ENCODE results near the gene HSD3B7.

Gene HSD3B7

GRCh38 chr16:31000671-31001382, 15.8 kb downstream of the HSD3B7 start:
- Histone ChIP-seq H3K9me3 (ENCODE audit: control insufficient read depth, insufficient read depth, low read length) (no peaks in the 10 kb centered on the region), H3K36me3 (ENCODE audit: control insufficient read depth, insufficient read depth, low read length) (no peaks in the 10 kb centered on the region)

DNA sequence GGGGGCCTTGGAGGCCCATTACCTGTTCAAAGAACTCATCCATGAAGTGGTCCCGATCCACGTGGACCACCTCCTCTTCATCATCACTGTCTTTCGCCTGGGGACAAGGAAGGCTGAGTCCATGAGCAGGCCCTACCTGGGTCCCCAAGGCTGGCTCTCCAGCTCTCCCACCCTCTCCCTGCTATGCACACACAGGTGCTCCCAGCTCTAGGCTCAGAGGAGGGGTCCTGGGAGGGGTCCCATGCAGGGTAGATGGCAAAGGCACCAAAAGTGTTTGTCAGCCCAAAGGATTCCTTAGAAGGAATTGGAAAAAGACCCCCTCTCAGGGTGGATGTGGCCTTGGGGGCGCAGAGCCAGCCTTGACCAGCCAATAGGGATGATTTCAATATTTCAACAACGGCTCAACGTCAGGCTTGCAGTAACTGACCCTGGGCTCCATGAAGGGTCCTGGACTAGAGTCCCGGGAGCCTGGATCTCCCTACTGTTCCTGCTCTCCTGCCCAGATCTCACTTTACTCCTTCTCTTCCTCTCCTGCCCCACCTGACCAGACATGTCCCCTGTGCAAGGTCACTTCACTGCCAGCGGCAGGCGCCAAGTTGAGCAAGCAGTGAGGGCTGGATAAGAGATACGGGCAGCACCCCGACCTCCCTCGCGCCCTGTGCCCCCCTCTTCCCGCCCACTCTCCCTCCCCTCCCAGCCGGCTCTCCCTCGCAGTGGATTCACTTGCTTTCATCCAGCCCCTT, 16.7 kb downstream of the HSD3B7 start:
- Histone ChIP-seq H3K4me1 (ENCODE audit: control insufficient read depth, insufficient read depth, low read length) (peaks cover 12% of the 10 kb centered on the region), H3K36me3 (ENCODE audit: control insufficient read depth, insufficient read depth, low read length) (no peaks in the 10 kb centered on the region), H3K9ac (ENCODE audit: low read depth, low read length) (no peak overlapping the region), H3K4me3 (ENCODE audit: low read depth, low read length) (no peak overlapping the region), H3K27me3 (ENCODE audit: control insufficient read depth, insufficient read depth, low read length) (no peaks in the 10 kb centered on the region), H3K9me3 (ENCODE audit: control insufficient read depth, insufficient read depth, low read length) (no peaks in the 10 kb centered on the region)

More at GRCh38 chr16:31000671-31001382, 15.8 kb downstream of the HSD3B7 start:
- Histone ChIP-seq H3K4me1 (ENCODE audit: control insufficient read depth, insufficient read depth, low read length) (peaks cover 12% of the 10 kb centered on the region), H3K4me3 (ENCODE audit: low read depth, low read length) (no peak overlapping the region), H3K27me3 (ENCODE audit: control insufficient read depth, insufficient read depth, low read length) (no peaks in the 10 kb centered on the region), H3K9ac (ENCODE audit: low read depth, low read length) (no peak overlapping the region)

DNA sequence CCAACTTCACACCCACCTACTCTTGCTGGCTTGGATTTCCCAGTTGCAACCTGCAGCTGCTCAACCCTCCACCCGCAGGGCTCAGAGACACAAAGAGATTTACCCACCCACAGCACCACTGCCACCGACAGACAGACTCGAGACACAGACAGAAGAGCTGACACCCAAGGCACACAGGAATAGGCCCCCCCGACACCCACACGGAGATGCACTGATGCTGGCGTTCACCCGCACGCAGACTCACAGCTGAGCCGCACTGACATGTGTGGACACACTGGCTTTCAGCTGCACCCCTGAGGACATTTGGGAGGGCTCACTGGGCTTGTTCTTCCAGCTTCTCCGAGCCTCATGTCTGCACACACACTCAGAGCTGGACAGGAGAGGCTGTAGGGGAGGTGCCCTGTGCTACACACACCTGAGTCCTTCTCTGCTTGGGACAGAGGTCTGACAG, 17.3 kb downstream of the HSD3B7 start:
- no peaks in the 10 kb centered on the region for H3K27me3 ChIP-seq (ENCODE audit: control insufficient read depth, insufficient read depth, low read length)
- H3K4me3 ChIP-seq (ENCODE audit: low read depth, low read length) = no peak overlapping the region
- H3K9me3 ChIP-seq (ENCODE audit: control insufficient read depth, insufficient read depth, low read length) = no peaks in the 10 kb centered on the region
- peaks cover 12% of the 10 kb centered on the region for H3K4me1 ChIP-seq (ENCODE audit: control insufficient read depth, insufficient read depth, low read length)
- no peak overlapping the region for H3K9ac ChIP-seq (ENCODE audit: low read depth, low read length)
- H3K36me3 ChIP-seq (ENCODE audit: control insufficient read depth, insufficient read depth, low read length) = no peaks in the 10 kb centered on the region

DNA sequence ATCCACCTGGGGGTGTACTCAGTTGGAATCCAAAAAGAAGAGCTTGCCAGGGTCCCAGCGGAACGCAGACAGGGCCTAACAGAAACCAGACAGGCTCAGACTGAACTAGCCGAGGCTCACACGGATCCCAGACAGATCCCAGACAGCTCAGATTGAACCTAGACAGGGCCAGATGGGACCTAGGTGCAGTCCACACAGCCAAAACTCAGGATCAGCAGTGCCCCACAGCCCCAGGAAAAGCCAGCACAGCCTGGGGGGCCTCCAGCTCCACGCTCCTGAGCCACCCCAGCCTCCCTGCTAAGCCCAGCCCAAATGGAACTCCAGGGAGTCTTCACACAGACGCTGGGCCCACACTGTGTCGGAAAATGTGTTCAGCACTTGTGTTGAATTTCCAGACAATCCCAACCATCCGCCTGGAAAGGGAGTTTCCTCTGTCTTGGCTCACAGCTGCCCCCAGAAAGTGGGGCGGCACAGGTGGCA, 17.9 kb downstream of the HSD3B7 start:
- H3K36me3 ChIP-seq (ENCODE audit: control insufficient read depth, insufficient read depth, low read length) = no peaks in the 10 kb centered on the region
- H3K9me3 ChIP-seq (ENCODE audit: control insufficient read depth, insufficient read depth, low read length) = no peaks in the 10 kb centered on the region
- peaks cover 8% of the 10 kb centered on the region for H3K4me1 ChIP-seq (ENCODE audit: control insufficient read depth, insufficient read depth, low read length)
- H3K4me3 ChIP-seq (ENCODE audit: low read depth, low read length) = no peak overlapping the region
- no peaks in the 10 kb centered on the region for H3K27me3 ChIP-seq (ENCODE audit: control insufficient read depth, insufficient read depth, low read length)
- H3K9ac ChIP-seq (ENCODE audit: low read depth, low read length) = no peak overlapping the region

- Histone ChIP-seq H3K4me3 (ENCODE audit: low read depth, low read length) (no peak overlapping the region), H3K36me3 (ENCODE audit: control insufficient read depth, insufficient read depth, low read length) (no peaks in the 10 kb centered on the region), H3K27me3 (ENCODE audit: control insufficient read depth, insufficient read depth, low read length) (no peaks in the 10 kb centered on the region), H3K4me1 (ENCODE audit: control insufficient read depth, insufficient read depth, low read length) (no peaks in the 10 kb centered on the region), H3K9me3 (ENCODE audit: control insufficient read depth, insufficient read depth, low read length) (no peaks in the 10 kb centered on the region), H3K9ac (ENCODE audit: low read depth, low read length) (no peak overlapping the region)
Measured at GRCh38 chr16:31003744-31004143, 18.7 kb downstream of the HSD3B7 start.

GRCh38 chr16:31004658-31005057, 19.7 kb downstream of the HSD3B7 start:
- Histone ChIP-seq H3K9ac (ENCODE audit: low read depth, low read length) (no peak overlapping the region), H3K36me3 (ENCODE audit: control insufficient read depth, insufficient read depth, low read length) (no peaks in the 10 kb centered on the region), H3K4me1 (ENCODE audit: control insufficient read depth, insufficient read depth, low read length) (no peaks in the 10 kb centered on the region), H3K4me3 (ENCODE audit: low read depth, low read length) (no peak overlapping the region), H3K27me3 (ENCODE audit: control insufficient read depth, insufficient read depth, low read length) (no peaks in the 10 kb centered on the region), H3K9me3 (ENCODE audit: control insufficient read depth, insufficient read depth, low read length) (no peaks in the 10 kb centered on the region)

DNA sequence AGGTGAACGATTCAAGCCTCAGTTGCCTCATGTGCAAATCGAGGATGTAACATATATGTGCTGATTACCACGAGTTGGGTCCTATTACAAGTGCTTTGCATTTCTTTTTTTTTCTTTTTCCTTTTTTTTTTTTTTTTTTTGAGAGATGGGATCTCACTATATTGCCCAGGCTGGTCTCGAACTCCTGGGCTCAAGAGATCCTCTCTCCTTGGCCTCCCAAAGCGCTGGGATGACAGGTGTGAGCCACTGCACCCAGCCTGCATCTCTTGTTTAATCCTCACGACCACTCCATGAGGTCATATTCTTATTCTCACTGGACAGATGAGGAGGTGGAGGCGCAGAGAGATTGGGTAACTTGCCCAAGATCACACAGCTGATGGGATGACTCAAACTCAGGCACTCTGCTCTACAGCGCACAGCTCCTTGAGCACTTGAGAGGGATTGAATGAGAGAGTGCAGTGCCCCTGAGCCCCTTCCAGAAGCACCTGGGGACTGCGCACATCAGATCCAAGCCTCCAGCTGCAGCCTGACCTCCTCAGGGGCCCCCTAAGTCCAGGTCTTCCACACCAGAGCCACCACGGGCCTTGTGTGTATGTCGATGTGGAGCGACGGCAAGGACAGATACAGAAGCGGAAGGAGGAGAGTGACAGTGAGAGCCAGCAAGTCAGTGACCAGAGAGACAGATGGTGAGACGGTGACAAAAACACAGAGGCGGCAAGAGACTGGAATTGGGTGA, 20.5 kb downstream of the HSD3B7 start:
- no peaks in the 10 kb centered on the region for H3K9me3 ChIP-seq (ENCODE audit: control insufficient read depth, insufficient read depth, low read length)

GRCh38 chr16:31006086-31006385, 21.0 kb downstream of the HSD3B7 start:
- H3K27me3 ChIP-seq (ENCODE audit: control insufficient read depth, insufficient read depth, low read length) = no peaks in the 10 kb centered on the region
- H3K9me3 ChIP-seq (ENCODE audit: control insufficient read depth, insufficient read depth, low read length) = no peaks in the 10 kb centered on the region
- H3K4me1 ChIP-seq (ENCODE audit: control insufficient read depth, insufficient read depth, low read length) = no peaks in the 10 kb centered on the region
- no peak overlapping the region for H3K9ac ChIP-seq (ENCODE audit: low read depth, low read length)
- H3K36me3 ChIP-seq (ENCODE audit: control insufficient read depth, insufficient read depth, low read length) = no peaks in the 10 kb centered on the region
- H3K4me3 ChIP-seq (ENCODE audit: low read depth, low read length) = no peak overlapping the region

More for the DNA sequence above, 20.5 kb downstream of the HSD3B7 start:
- Histone ChIP-seq H3K27me3 (ENCODE audit: control insufficient read depth, insufficient read depth, low read length) (no peaks in the 10 kb centered on the region), H3K9ac (ENCODE audit: low read depth, low read length) (no peak overlapping the region), H3K36me3 (ENCODE audit: control insufficient read depth, insufficient read depth, low read length) (no peaks in the 10 kb centered on the region), H3K4me3 (ENCODE audit: low read depth, low read length) (no peak overlapping the region), H3K4me1 (ENCODE audit: control insufficient read depth, insufficient read depth, low read length) (no peaks in the 10 kb centered on the region)

- Histone ChIP-seq H3K36me3 (ENCODE audit: control insufficient read depth, insufficient read depth, low read length) (no peaks in the 10 kb centered on the region), H3K9ac (ENCODE audit: low read depth, low read length) (no peak overlapping the region), H3K9me3 (ENCODE audit: control insufficient read depth, insufficient read depth, low read length) (no peaks in the 10 kb centered on the region), H3K27me3 (ENCODE audit: control insufficient read depth, insufficient read depth, low read length) (peaks cover under 1% of the 10 kb centered on the region), H3K4me1 (ENCODE audit: control insufficient read depth, insufficient read depth, low read length) (no peaks in the 10 kb centered on the region), H3K4me3 (ENCODE audit: low read depth, low read length) (no peak overlapping the region)
Measured at GRCh38 chr16:31006589-31006988, 21.6 kb downstream of the HSD3B7 start.

DNA sequence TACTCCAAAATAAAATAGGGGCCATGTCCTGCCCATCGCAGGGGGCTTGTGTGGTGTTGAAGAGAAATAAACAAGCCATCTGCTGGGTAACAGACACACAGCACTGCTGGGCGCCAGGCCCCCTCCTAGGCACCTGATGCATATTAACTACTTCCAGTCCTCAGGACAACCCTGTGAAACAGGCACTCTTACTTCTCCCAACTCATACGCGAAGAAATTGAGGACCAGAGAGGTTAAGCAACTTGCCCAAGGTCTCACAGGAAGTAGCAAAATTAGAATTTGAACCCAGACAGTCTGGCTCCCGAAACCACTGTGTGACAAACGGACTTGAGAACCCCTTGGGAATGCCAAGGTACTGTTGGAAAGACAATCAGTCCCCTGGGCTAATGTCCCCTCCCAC, 22.7 kb downstream of the HSD3B7 start:
- Histone ChIP-seq H3K9me3 (ENCODE audit: control insufficient read depth, insufficient read depth, low read length) (no peaks in the 10 kb centered on the region), H3K36me3 (ENCODE audit: control insufficient read depth, insufficient read depth, low read length) (no peaks in the 10 kb centered on the region), H3K4me3 (ENCODE audit: low read depth, low read length) (no peak overlapping the region), H3K27me3 (ENCODE audit: control insufficient read depth, insufficient read depth, low read length) (peaks cover 5% of the 10 kb centered on the region), H3K4me1 (ENCODE audit: control insufficient read depth, insufficient read depth, low read length) (no peaks in the 10 kb centered on the region), H3K9ac (ENCODE audit: low read depth, low read length) (no peak overlapping the region)

DNA sequence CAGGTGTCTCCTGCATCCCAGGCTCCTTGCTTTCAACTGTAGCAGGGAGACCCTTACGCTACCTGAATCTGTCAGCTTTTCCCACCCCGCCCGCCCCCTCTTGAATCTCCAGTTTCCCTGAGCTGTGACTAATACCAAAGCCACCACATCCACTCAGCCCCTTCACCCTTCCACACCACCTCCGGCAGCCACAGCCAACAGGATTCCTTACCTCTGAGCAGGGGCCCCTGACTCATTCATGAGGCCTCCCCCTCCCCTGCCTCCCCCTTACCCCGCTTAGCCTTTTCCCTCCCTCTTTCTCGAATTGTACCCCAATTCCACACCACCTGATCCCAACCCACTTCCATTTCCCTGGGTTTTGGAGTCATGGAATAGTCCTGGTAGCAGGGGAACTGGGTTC, 23.1 kb downstream of the HSD3B7 start:
- Histone ChIP-seq H3K9ac (ENCODE audit: low read depth, low read length) (no peak overlapping the region), H3K4me3 (ENCODE audit: low read depth, low read length) (no peak overlapping the region), H3K27me3 (ENCODE audit: control insufficient read depth, insufficient read depth, low read length) (peaks cover 5% of the 10 kb centered on the region), H3K9me3 (ENCODE audit: control insufficient read depth, insufficient read depth, low read length) (no peaks in the 10 kb centered on the region), H3K4me1 (ENCODE audit: control insufficient read depth, insufficient read depth, low read length) (no peaks in the 10 kb centered on the region), H3K36me3 (ENCODE audit: control insufficient read depth, insufficient read depth, low read length) (no peaks in the 10 kb centered on the region)
